WTC11 (cell line): ENCODE data around the gene GALK1.

Experiments
- CTCF ChIP-seq: fragments of 200-600 bp; IDR thresholded peaks from 2 replicates; pipeline ENCODE4 v1.8.0; 2022; ENCODE audit warnings: antibody characterized with exemption
- JUN ChIP-seq: sonication (generic); formaldehyde crosslinking; IDR thresholded peaks from 2 replicates; pipeline ENCODE4 v1.8.0; 2023; ENCODE audit warnings: mild to moderate bottlenecking, missing genetic modification reagents
- NFE2L1 ChIP-seq: sonication (generic); formaldehyde crosslinking; IDR thresholded peaks from 2 replicates; pipeline ENCODE4 v1.8.1; 2023; ENCODE audit warnings: missing genetic modification reagents
- OVOL2 ChIP-seq: fragments of 250-450 bp; sonication (Bioruptor Pico); IDR thresholded peaks from 2 replicates; pipeline ENCODE4 v1.9.0; 2021; ENCODE audit warnings: mild to moderate bottlenecking, borderline replicate concordance
- SP1 ChIP-seq: sonication (generic); formaldehyde crosslinking; conservative IDR thresholded peaks from 2 replicates; pipeline ENCODE4 v1.8.1; 2022; ENCODE audit warnings: missing genetic modification reagents

- TF ChIP-seq SP1 (CRISPR knock-in tag) (no peak), NFE2L1 (CRISPR knock-in tag) (no peak), JUN (CRISPR knock-in tag) (no peak), CTCF (no peak), OVOL2 (no peak)
Observed at GRCh38 chr17:75814021-75814395, 49.0 kb upstream of the GALK1 start.
